ENCODE data around the gene CAPN15. TPM values are rescaled to one million over a fixed set of nuclear protein-coding genes. Genes with fewer than 3 reads are reported as not detected.

The CAPN15 gene
- total RNA-seq, 2 experiments from 2014 or later = 32.9 to 54.0 TPM

Small RNA genes lying within 50 kb of the gene (microRNA-seq; reads per million reads assigned to microRNA genes)
- gene MIR3176 (ENCODE audit: borderline replicate concordance) = 7.6 reads per million, percentile 5 among the genes with 10 or more reads in this experiment
- gene MIR5587 (ENCODE audit: borderline replicate concordance) = not detected

Small RNA genes lying within 50 kb of the gene (small RNA-seq; reads per million reads assigned to genes)
- gene MIR3176 = not detected
- gene MIR5587 = not detected
- gene Z98883.1 = not detected

Other genes with a start within 250 kb of the CAPN15 start
- not detected in 2 replicates for gene ARHGDIG, start 247.1 kb upstream of the CAPN15 start, total RNA-seq (2014; rRNA removed; shearing (Covaris generic))
- gene ARHGDIG, start 247.1 kb upstream of the CAPN15 start, total RNA-seq (2022) = not detected in 2 replicates
- gene PDIA2, start 244.5 kb upstream of the CAPN15 start, total RNA-seq (2014; rRNA removed; shearing (Covaris generic)) = not detected in 2 replicates
- gene PDIA2, start 244.5 kb upstream of the CAPN15 start, total RNA-seq (2022) = not detected in 2 replicates
- 30.3 and 30.6 TPM in 2 replicates for gene AXIN1, start 175.0 kb upstream of the CAPN15 start, total RNA-seq (2014; rRNA removed; shearing (Covaris generic))
- gene AXIN1, start 175.0 kb upstream of the CAPN15 start, total RNA-seq (2022) = 29.0 and 29.8 TPM in 2 replicates
- gene MRPL28, start 157.2 kb upstream of the CAPN15 start, total RNA-seq (2014; rRNA removed; shearing (Covaris generic)) = 113 and 134 TPM in 2 replicates
- gene MRPL28, start 157.2 kb upstream of the CAPN15 start, total RNA-seq (2022) = 78.1 and 84.6 TPM in 2 replicates
- gene PGAP6, start 145.7 kb upstream of the CAPN15 start, total RNA-seq (2014; rRNA removed; shearing (Covaris generic)) = 40.1 and 50.6 TPM in 2 replicates
- 34.3 and 41.2 TPM in 2 replicates for gene PGAP6, start 145.7 kb upstream of the CAPN15 start, total RNA-seq (2022)
- 25.0 and 28.3 TPM in 2 replicates for gene NME4, start 130.5 kb upstream of the CAPN15 start, total RNA-seq (2014; rRNA removed; shearing (Covaris generic))
- gene NME4, start 130.5 kb upstream of the CAPN15 start, total RNA-seq (2022) = 24.3 and 25.0 TPM in 2 replicates
- gene DECR2, start 125.8 kb upstream of the CAPN15 start, total RNA-seq (2014; rRNA removed; shearing (Covaris generic)) = 7.5 and 8.0 TPM in 2 replicates
- gene DECR2, start 125.8 kb upstream of the CAPN15 start, total RNA-seq (2022) = 14.4 and 15.9 TPM in 2 replicates
- gene RAB11FIP3, start 102.1 kb upstream of the CAPN15 start, total RNA-seq (2014; rRNA removed; shearing (Covaris generic)) = 29.0 and 29.9 TPM in 2 replicates
- 47.5 and 51.2 TPM in 2 replicates for gene RAB11FIP3, start 102.1 kb upstream of the CAPN15 start, total RNA-seq (2022)
- not detected in 2 replicates for gene PRR35, start 32.7 kb downstream of the CAPN15 start, total RNA-seq (2014; rRNA removed; shearing (Covaris generic))
- not detected in 2 replicates for gene PRR35, start 32.7 kb downstream of the CAPN15 start, total RNA-seq (2022)
- 3.7 and 4.2 TPM in 2 replicates for gene NHLRC4, start 39.3 kb downstream of the CAPN15 start, total RNA-seq (2014; rRNA removed; shearing (Covaris generic))
- 2.5 and 2.6 TPM in 2 replicates for gene NHLRC4, start 39.3 kb downstream of the CAPN15 start, total RNA-seq (2022)
- 32.3 and 39.0 TPM in 2 replicates for gene PIGQ, start 42.3 kb downstream of the CAPN15 start, total RNA-seq (2014; rRNA removed; shearing (Covaris generic))
- 51.4 and 54.2 TPM in 2 replicates for gene PIGQ, start 42.3 kb downstream of the CAPN15 start, total RNA-seq (2022)
- gene RAB40C, start 62.4 kb downstream of the CAPN15 start, total RNA-seq (2014; rRNA removed; shearing (Covaris generic)) = 18.2 and 20.9 TPM in 2 replicates
- 18.3 and 19.3 TPM in 2 replicates for gene RAB40C, start 62.4 kb downstream of the CAPN15 start, total RNA-seq (2022)
- 0.46 and 0.47 TPM in 2 replicates for gene WFIKKN1, start 103.3 kb downstream of the CAPN15 start, total RNA-seq (2014; rRNA removed; shearing (Covaris generic))
- gene WFIKKN1, start 103.3 kb downstream of the CAPN15 start, total RNA-seq (2022) = 0.81 and 1.2 TPM in 2 replicates
- 135 and 152 TPM in 2 replicates for gene METTL26, start 108.6 kb downstream of the CAPN15 start, total RNA-seq (2014; rRNA removed; shearing (Covaris generic))
- 83.9 and 99.0 TPM in 2 replicates for gene METTL26, start 108.6 kb downstream of the CAPN15 start, total RNA-seq (2022)
- gene MCRIP2, start 114.1 kb downstream of the CAPN15 start, total RNA-seq (2014; rRNA removed; shearing (Covaris generic)) = 62.8 and 63.2 TPM in 2 replicates
- 47.8 and 64.1 TPM in 2 replicates for gene MCRIP2, start 114.1 kb downstream of the CAPN15 start, total RNA-seq (2022)
- 77.6 and 110 TPM in 2 replicates for gene WDR90, start 121.7 kb downstream of the CAPN15 start, total RNA-seq (2014; rRNA removed; shearing (Covaris generic))
- gene WDR90, start 121.7 kb downstream of the CAPN15 start, total RNA-seq (2022) = 143 and 153 TPM in 2 replicates
- 129 and 136 TPM in 2 replicates for gene RHOT2, start 140.4 kb downstream of the CAPN15 start, total RNA-seq (2014; rRNA removed; shearing (Covaris generic))
- 129 and 133 TPM in 2 replicates for gene RHOT2, start 140.4 kb downstream of the CAPN15 start, total RNA-seq (2022)
- 3.8 and 4.2 TPM in 2 replicates for gene RHBDL1, start 148.0 kb downstream of the CAPN15 start, total RNA-seq (2014; rRNA removed; shearing (Covaris generic))
- 3.6 and 4.2 TPM in 2 replicates for gene RHBDL1, start 148.0 kb downstream of the CAPN15 start, total RNA-seq (2022)
- gene STUB1, start 152.7 kb downstream of the CAPN15 start, total RNA-seq (2014; rRNA removed; shearing (Covaris generic)) = 85.5 and 111 TPM in 2 replicates
- gene STUB1, start 152.7 kb downstream of the CAPN15 start, total RNA-seq (2022) = 72.4 and 78.6 TPM in 2 replicates
- gene JMJD8, start 156.6 kb downstream of the CAPN15 start, total RNA-seq (2014; rRNA removed; shearing (Covaris generic)) = 70.6 and 82.3 TPM in 2 replicates
- gene JMJD8, start 156.6 kb downstream of the CAPN15 start, total RNA-seq (2022) = 46.8 and 48.7 TPM in 2 replicates
- gene WDR24, start 162.7 kb downstream of the CAPN15 start, total RNA-seq (2014; rRNA removed; shearing (Covaris generic)) = 10.3 and 11.6 TPM in 2 replicates
- gene WDR24, start 162.7 kb downstream of the CAPN15 start, total RNA-seq (2022) = 24.0 and 28.9 TPM in 2 replicates
- 0.16 and 0.28 TPM in 2 replicates for gene FBXL16, start 178.1 kb downstream of the CAPN15 start, total RNA-seq (2014; rRNA removed; shearing (Covaris generic))
- gene FBXL16, start 178.1 kb downstream of the CAPN15 start, total RNA-seq (2022) = 0.42 and 0.52 TPM in 2 replicates
- gene METRN, start 187.4 kb downstream of the CAPN15 start, total RNA-seq (2014; rRNA removed; shearing (Covaris generic)) = 9.5 and 15.9 TPM in 2 replicates
- 12.2 and 14.4 TPM in 2 replicates for gene METRN, start 187.4 kb downstream of the CAPN15 start, total RNA-seq (2022)
- 44.8 and 51.3 TPM in 2 replicates for gene ANTKMT, start 193.4 kb downstream of the CAPN15 start, total RNA-seq (2014; rRNA removed; shearing (Covaris generic))
- gene ANTKMT, start 193.4 kb downstream of the CAPN15 start, total RNA-seq (2022) = 45.5 and 46.5 TPM in 2 replicates
- 25.8 and 35.9 TPM in 2 replicates for gene CCDC78, start 198.7 kb downstream of the CAPN15 start, total RNA-seq (2014; rRNA removed; shearing (Covaris generic))
- gene CCDC78, start 198.7 kb downstream of the CAPN15 start, total RNA-seq (2022) = 52.6 and 57.9 TPM in 2 replicates
- 28.1 and 30.8 TPM in 2 replicates for gene HAGHL, start 199.4 kb downstream of the CAPN15 start, total RNA-seq (2014; rRNA removed; shearing (Covaris generic))
- 56.3 and 57.9 TPM in 2 replicates for gene HAGHL, start 199.4 kb downstream of the CAPN15 start, total RNA-seq (2022)
- gene CIAO3, start 213.3 kb downstream of the CAPN15 start, total RNA-seq (2014; rRNA removed; shearing (Covaris generic)) = 142 and 169 TPM in 2 replicates
- gene CIAO3, start 213.3 kb downstream of the CAPN15 start, total RNA-seq (2022) = 156 and 173 TPM in 2 replicates
- 0.13 TPM in 1 of 2 replicates, not detected in the other for gene MSLN, start 233.0 kb downstream of the CAPN15 start, total RNA-seq (2014; rRNA removed; shearing (Covaris generic))
- gene MSLN, start 233.0 kb downstream of the CAPN15 start, total RNA-seq (2022) = 0.30 and 0.44 TPM in 2 replicates